ENCODE results near the gene TGFB1I1.
"Not testable (repeated sequence)": the region's sequence is repeated elsewhere in the genome, so short reads cannot be mapped to it uniquely, and the experiment has no call there.

The TGFB1I1 gene

DNA sequence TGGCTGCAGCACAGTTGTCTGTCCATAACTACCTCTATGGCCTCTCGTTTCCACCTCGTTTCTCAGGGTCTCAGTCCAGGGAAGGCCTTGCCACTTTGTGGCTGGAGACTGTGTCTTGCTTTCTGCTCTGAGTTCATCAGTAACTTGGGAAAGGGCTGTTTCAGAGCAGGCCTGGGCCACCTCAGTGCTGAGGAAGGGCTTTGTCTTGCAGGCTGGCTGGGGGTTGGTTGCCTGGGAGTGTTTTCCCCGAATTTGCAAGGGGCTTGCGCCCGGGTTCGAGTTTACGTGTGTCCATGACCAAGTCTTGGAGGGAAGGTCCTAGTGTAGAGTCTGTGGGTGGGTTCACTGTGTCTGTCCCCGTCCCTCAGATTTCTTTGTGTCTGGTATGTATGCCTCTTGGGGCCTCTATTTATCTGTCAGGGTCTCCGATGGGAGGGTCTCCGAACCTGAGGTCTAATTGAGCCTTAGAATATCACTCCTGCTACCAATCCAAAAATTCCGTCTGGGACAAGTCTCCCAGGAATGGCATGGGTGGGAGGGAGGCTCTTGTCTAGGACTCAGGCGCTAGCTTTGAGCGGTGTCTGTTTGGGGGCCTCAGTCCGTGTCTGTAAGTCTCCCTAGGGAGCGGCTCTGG lies 594 bp upstream of the TGFB1I1 start:
- no peak for DNase-seq (ENCODE audit: low spot score)

GRCh38 chr16:31472709-31473203 lies 804 bp downstream of the TGFB1I1 start:
- DNase-seq (ENCODE audit: low spot score) = peak; percentile 77

GRCh38 chr16:31473264-31473984 lies 1.5 kb downstream of the TGFB1I1 start:
- no peak for DNase-seq (ENCODE audit: low spot score)

DNA sequence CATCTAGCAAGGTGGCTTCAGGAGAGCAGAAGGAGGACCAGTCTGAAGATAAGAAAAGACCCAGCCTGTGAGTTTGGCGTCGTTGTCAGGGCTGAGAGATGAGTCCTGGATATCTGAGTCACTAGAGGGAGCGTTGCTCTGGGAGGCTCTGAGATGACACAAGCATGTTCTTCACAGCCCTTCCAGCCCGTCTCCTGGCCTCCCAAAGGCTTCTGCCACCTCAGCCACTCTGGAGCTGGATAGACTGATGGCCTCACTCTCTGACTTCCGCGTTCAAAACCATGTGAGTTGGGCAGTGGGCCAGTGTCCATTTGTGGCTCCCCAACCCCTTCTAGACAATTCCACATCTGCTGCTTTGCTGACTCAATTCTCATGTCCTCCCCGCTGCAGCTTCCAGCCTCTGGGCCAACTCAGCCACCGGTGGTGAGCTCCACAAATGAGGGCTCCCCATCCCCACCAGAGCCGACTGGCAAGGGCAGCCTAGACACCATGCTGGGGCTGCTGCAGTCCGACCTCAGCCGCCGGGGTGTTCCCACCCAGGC lies 2.3 kb downstream of the TGFB1I1 start:
- DNase-seq (ENCODE audit: low spot score) = no peak

DNA sequence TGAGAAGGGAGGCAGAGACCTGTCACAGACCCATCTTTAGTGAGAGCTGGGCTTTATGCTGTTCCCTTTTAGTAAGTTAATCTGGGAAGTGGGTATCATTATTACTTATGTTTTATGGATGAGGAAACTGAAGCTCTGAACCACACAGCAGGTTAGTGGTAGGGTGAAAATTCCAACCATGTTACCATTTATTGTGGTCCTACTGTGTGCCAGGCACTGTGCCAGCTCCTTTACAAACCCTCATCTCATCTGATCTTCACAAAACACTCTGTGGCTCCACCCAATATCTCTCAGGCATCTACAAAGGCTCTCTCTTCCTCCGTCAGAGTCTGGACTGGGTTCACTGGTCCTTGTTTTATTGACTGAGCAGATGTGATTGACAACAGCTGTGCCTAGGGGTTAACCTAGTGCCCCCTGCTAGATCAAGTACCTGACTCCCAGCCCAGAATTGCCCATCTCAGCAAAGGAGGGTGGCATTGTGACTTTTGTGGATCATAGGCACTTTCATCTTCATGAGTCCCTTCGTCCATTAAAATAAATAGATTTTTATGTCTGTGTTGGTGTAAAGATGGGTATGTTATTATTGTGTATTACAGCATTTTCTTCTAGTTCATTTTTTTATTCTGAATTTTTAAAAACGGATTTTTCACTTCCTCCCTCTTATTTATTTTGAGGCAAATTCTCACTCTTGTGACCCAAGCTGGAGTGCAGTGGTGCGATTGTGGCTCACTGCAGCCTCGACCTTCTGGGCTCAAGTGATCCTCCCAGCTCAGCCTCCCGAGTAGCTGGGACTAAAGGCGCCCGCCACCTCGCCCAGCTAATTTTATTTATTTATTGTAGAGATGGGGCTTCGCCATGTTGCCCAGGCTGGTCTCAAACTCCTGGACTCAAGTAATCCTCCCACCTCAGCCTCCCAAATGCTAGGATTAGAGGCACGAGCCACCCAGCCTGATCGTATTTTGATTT lies 3.1 kb downstream of the TGFB1I1 start:
- no peak for DNase-seq (ENCODE audit: low spot score)

GRCh38 chr16:31475946-31476302 lies 4.0 kb downstream of the TGFB1I1 start:
- DNase-seq (ENCODE audit: low spot score) = no peak

- peak; percentile 88 for DNase-seq (ENCODE audit: low spot score)
These were observed 4.6 kb downstream of the TGFB1I1 start for GRCh38 chr16:31476303-31477219.

DNA sequence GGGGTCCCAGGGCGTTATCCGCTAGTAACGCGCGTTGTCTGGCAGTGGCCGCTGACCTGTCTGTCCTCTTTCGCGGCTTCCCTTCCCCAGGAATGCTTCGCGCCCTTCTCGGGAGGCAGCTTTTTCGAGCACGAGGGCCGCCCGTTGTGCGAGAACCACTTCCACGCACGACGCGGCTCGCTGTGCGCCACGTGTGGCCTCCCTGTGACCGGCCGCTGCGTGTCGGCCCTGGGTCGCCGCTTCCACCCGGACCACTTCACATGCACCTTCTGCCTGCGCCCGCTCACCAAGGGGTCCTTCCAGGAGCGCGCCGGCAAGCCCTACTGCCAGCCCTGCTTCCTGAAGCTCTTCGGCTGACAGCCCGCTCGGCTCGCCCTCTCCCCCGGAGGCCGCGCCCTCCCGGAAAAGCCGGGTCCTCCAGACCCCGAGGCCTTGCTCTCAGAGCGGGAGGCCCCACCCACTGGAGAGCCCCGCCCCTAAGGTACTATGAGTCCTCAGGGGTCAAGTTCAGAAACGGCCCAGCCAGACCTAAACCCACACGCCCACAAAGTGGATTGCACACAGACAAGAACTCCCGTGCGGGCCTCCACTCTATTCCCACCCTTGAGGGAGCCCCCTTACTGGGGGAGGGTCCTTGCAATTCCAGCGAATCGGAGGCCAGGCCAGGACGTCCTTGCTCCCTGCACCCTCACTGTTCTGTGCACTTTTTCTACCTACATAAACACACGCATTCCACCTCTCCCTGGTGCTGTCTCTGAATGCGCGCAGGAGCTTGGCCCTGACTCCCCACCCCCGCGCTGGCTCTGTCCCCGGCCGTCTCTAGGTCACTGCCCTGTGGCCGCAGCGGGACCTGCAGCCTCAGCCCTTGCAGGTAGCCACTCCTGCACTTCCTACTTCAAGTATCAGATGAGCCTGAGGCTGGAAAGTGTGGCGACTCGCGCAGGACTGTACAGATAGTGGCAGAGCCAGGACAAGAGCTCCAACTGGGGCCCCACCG lies 5.6 kb downstream of the TGFB1I1 start:
- DNase-seq (ENCODE audit: low spot score) = peak; percentile 93

- no peak for DNase-seq (ENCODE audit: low spot score)
These were observed 7.0 kb downstream of the TGFB1I1 start for GRCh38 chr16:31478956-31479355.

DNA sequence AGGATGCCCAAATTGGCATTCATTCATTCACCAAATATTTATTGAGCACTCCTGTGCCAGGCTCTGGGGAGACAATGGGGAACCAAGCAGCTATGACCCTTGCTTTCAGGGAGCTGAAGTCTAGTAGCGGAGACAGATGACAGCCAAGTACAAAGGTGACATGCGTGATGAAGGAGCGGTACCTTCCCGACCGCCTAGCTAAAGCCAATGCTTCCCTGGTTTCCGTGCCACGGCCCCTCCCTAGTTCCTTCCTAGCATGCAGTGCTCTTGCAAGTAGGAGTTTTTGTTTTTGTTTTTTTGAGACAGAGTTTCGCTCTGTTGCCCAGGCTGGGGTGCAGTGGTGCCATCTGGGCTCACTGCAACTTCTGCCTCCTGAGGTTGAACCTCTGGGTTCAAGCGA lies 7.8 kb downstream of the TGFB1I1 start:
- DNase-seq (ENCODE audit: low spot score) = no peak

DNA sequence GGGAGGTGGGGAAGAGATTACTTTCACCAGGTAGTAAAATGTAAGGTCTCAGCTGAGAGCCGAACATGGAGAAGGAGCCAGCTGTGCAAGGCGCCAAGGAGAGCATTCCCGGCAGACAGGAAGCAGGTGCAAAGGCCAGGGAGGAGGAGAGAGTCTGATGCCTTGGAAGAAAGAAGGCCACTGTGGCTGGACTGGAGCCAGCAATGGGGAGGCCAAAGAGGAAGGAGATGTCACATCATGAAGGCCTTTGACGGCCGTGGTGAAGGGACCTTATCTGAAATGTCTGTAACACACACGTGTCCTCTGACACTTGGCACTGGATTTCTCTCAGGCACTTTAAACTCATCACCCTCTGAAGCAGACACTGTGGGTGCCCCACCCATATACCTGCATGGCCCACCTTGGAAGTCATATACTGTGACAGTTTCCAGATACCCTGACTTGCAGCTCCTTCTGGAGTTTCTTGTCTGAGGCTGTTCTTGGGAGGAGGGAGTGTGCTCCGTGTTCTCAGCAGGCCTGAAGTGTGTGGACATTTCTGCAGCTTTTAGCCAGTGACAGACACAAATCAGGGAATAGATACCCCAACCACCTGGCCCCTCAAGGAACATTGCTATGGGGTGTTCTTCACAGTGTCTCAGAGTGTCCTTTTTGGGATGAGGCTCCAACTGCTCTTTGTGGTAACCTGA lies 9.0 kb downstream of the TGFB1I1 start:
- no peak for DNase-seq (ENCODE audit: low spot score)

GRCh38 chr16:31483081-31483480 lies 11.1 kb downstream of the TGFB1I1 start, which contains the start of gene SLC5A2:
Gene SLC5A2 (plus strand): TSS chr16:31483123. CDS start chr16:31483137, 14 bp downstream.
- DNase-seq (ENCODE audit: low spot score) = no peak

DNA sequence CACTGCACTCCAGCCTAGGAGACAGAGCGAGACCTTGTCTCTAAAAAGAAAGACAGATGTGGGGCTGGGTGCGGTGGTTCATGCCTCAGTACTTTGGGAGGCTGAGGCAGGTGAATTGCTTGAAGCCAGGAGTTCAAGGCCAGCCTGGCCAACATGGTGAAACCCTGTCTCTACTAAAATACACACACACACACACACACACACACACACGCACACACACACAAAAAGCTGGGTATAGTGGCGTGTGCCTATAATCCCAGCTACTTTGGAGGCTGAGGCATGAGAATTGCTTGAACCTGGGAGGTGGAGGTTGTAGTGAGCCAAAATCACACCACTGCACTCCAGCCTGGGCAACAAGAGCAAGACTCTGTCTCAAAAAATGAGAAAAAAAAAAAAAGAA lies 12.1 kb downstream of the TGFB1I1 start:
- not testable (repeated sequence) for DNase-seq (ENCODE audit: low spot score)

DNA sequence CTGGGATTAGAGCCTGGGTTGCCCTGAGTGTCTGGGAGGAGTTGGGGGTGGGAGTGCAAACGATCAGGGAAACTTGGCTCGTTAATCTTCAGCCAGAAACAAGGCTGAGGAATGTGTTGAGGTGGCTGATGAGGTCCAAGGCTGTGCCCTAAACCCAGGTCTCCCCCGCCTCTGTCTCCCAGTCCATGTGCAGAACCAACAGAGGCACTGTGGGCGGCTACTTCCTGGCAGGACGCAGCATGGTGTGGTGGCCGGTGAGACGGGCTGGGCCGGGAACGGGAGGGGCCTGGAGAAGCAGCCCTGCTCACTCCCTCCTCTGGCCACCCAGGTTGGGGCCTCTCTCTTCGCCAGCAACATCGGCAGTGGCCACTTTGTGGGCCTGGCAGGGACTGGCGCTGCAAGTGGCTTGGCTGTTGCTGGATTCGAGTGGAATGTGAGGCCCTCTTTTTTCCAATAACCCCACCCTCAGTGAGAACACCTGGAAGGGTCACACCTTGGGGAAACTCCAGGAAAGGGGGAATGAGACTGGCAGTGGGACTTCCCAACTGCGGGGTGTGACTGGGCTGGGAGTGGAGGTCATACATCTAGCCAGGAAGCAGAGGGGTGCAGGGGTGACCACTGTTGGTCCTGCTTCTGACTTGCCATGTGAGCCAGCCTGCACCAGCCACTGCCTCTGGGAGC lies 12.7 kb downstream of the TGFB1I1 start:
- no peak for DNase-seq (ENCODE audit: low spot score)

GRCh38 chr16:31485571-31485970 lies 13.6 kb downstream of the TGFB1I1 start:
- no peak for DNase-seq (ENCODE audit: low spot score)

DNA sequence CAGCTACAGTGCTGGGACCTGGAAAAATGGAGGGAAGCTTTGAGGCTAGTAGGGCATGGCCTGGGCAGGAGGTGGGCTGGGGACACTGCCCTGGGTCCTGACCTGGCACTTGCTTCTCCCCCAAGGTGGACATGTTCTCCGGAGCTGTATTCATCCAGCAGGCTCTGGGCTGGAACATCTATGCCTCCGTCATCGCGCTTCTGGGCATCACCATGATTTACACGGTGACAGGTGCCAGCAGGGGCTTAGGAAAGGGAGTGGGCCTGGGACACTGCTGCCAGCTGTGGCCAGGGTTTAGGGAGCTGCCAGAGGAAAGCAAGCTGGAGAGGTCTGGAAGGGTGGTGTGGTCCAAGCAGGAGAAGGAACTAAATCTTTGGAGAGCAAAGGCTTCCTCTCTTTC lies 14.1 kb downstream of the TGFB1I1 start:
- no peak for DNase-seq (ENCODE audit: low spot score)

GRCh38 chr16:31487071-31487719 lies 15.2 kb downstream of the TGFB1I1 start:
- DNase-seq (ENCODE audit: low spot score) = no peak
